Esophagus muscularis mucosa (tissue), 4 donors: ENCODE data around the gene ARHGEF2. TPM values are rescaled to one million over a fixed set of nuclear protein-coding genes. Genes with fewer than 3 reads are reported as not detected.

ENCODE experiments used
- DNase-seq: peaks from one replicate; pipeline ENCODE4 v3.0.0-alpha.2; 2017; ENCODE audit errors: extremely low spot score
- H3K27ac ChIP-seq, 4 donors: fragments of 200-600 bp; sonication (generic); replicated peaks in 1 of 4; 1 replicate in 3 of 4; 2 replicates in 1 of 4; pipeline ENCODE4 v1.5.1; 2016 to 2019; ENCODE audit warnings: mild to moderate bottlenecking in 1 of 4
- H3K27me3 ChIP-seq, 4 donors: fragments of 200-600 bp; sonication (generic); one replicate each; pipeline versions ENCODE4 v1.5.1 to v1.6.0; 2016 to 2019
- H3K36me3 ChIP-seq, 4 donors: fragments of 200-600 bp; sonication (generic); one replicate each; pipeline ENCODE4 v1.5.1; 2016 to 2019
- H3K4me1 ChIP-seq, 4 donors: fragments of 200-600 bp; sonication (generic); one replicate each; pipeline ENCODE4 v1.5.1; 2016 to 2019
- H3K4me3 ChIP-seq, 4 donors: fragments of 200-600 bp; sonication (generic); 1 replicate in 2 of 4; 2 replicates in 2 of 4; pipeline ENCODE4 v1.5.1; 2016 to 2019; ENCODE audit warnings: mild to moderate bottlenecking in 4 of 4, moderate library complexity in 1 of 4
- H3K9me3 ChIP-seq, 4 donors: fragments of 200-600 bp; sonication (generic); 1 replicate in 3 of 4; 2 replicates in 1 of 4; pipeline ENCODE4 v1.5.1; 2016 to 2019
- EP300 ChIP-seq: sonication (generic); formaldehyde crosslinking; IDR thresholded peaks from one replicate; pipeline ENCODE4 v1.6.1; 2017; ENCODE audit warnings: antibody characterized with exemption
- POLR2A ChIP-seq: fragments of 450-650 bp; IDR thresholded peaks from one replicate; pipeline ENCODE4 v1.6.1; 2017; ENCODE audit warnings: antibody characterized with exemption, moderate library complexity, mild to moderate bottlenecking, low read depth
- POLR2AphosphoS5 ChIP-seq, 2 donors: sonication (generic); formaldehyde crosslinking; IDR thresholded peaks; one replicate each; pipeline ENCODE4 v1.6.1; 2017; ENCODE audit warnings: antibody characterized with exemption in 2 of 2
- whole genome bisulfite sequencing: methylation state at CpG from one replicate; pipeline ENCODE4 v1.1.5; 2018; 5-methylcytosine and 5-hydroxymethylcytosine counted together
- intact Hi-C: fragments of 100-400 bp; cut with DNase I; formaldehyde crosslinking; loops from one replicate; pipeline ENCODE4 v1.15.1; 2023
- total RNA-seq, 4 donors: library from RNA; depleted of rRNA; stranded (reverse); fragments of >200 nt; gene quantifications; one replicate each; pipeline versions ENCODE4 v1.1.0 to v1.2.1, GENCODE V29; 2016
- TF ChIP-seq, protein P1 (sequence below), 3 experiments: fragments of 200-600 bp in 2 of 3; fragments of 450-650 bp in 1 of 3; sonication (generic) in 2 of 3; IDR thresholded peaks; one replicate each; pipeline ENCODE4 v1.5.1; 2017 to 2019; ENCODE audit warnings: antibody characterized with exemption in 3 of 3, mild to moderate bottlenecking in 2 of 3, moderate library complexity in 1 of 3

ARHGEF2 gene
- total RNA-seq, 4 donors from 2014 or later = 54.0 to 130 (median 91.8) TPM

DNA sequence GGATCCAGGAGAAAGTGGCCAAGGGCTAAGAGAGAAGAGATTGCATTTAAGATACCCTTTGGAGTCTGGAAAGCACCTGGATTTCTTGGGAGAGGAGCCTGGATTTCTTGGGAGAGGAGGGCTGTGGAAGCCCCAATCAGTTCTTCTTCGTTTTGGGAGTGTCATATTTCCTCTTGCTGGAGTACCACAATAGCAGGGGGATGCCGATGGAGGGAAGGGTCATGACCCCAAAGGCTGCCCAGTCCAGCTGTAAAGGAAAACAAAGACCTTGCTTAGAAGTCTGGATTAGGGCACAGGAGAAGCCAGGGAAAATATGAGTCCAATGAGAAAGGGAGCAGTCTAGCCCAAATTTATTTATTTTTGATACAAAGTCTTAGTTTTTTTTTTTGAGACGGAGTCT is 31.1 kb upstream of the ARHGEF2 start:
- TF ChIP-seq, protein P1, sequence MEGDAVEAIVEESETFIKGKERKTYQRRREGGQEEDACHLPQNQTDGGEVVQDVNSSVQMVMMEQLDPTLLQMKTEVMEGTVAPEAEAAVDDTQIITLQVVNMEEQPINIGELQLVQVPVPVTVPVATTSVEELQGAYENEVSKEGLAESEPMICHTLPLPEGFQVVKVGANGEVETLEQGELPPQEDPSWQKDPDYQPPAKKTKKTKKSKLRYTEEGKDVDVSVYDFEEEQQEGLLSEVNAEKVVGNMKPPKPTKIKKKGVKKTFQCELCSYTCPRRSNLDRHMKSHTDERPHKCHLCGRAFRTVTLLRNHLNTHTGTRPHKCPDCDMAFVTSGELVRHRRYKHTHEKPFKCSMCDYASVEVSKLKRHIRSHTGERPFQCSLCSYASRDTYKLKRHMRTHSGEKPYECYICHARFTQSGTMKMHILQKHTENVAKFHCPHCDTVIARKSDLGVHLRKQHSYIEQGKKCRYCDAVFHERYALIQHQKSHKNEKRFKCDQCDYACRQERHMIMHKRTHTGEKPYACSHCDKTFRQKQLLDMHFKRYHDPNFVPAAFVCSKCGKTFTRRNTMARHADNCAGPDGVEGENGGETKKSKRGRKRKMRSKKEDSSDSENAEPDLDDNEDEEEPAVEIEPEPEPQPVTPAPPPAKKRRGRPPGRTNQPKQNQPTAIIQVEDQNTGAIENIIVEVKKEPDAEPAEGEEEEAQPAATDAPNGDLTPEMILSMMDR (IDR thresholded peaks at IDR 0.05) = no peak
- TF ChIP-seq POLR2A = no peak
- TF ChIP-seq POLR2AphosphoS5 (IDR thresholded peaks at IDR 0.05) = no peak
- no peaks in the 10 kb centered on the region for H3K27me3 ChIP-seq
- no peaks in the 10 kb centered on the region for H3K9me3 ChIP-seq
- H3K4me1 ChIP-seq = no peaks in the 10 kb centered on the region
- intact Hi-C loops = no loop called here
- H3K27ac ChIP-seq = no peak overlapping the region
- H3K4me3 ChIP-seq = no peak overlapping the region
- H3K36me3 ChIP-seq = peaks cover 37 to 71% (median 66%) of the 10 kb centered on the region in 4 donors
- DNase-seq = no peak
- 59% methylated on average over 3 of the region's 3 CpGs for whole genome bisulfite sequencing

DNA sequence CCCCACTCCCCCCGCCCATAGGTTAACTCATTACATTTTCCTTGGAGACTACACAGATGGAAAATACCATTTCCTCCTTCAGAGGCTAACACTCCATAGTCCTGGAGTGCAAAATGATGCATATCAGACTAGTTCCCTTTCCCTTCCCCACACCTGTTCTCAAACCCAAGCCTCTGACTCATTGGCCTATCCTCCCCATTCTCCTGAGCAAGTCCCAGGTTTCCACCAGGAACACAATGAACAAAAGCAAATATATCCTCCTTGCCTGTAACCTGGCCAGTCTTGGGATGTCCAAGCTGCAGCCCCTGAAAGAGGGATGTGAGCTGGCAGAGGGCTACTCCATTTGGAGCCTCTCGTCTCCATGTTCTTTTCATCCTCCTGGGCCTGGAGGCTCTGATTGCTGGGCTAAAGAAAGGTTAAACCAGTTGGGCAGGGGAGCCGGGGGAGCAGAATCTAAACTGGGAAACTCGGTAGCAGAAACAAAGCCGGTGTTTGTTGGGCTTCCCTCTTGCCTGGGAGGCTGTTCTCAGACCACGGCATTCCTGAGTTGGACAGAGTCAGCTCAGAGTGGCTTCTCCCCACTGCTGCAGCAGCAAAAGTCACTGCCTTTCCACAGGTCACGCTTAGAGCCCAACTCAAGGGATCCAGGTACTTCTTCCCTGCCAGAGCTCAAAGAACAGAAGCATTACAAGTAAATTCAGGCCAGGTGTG is 28.5 kb upstream of the ARHGEF2 start:
- peaks cover 24 to 45% (median 41%) of the 10 kb centered on the region in 4 donors for H3K36me3 ChIP-seq
- no peak for DNase-seq

DNA sequence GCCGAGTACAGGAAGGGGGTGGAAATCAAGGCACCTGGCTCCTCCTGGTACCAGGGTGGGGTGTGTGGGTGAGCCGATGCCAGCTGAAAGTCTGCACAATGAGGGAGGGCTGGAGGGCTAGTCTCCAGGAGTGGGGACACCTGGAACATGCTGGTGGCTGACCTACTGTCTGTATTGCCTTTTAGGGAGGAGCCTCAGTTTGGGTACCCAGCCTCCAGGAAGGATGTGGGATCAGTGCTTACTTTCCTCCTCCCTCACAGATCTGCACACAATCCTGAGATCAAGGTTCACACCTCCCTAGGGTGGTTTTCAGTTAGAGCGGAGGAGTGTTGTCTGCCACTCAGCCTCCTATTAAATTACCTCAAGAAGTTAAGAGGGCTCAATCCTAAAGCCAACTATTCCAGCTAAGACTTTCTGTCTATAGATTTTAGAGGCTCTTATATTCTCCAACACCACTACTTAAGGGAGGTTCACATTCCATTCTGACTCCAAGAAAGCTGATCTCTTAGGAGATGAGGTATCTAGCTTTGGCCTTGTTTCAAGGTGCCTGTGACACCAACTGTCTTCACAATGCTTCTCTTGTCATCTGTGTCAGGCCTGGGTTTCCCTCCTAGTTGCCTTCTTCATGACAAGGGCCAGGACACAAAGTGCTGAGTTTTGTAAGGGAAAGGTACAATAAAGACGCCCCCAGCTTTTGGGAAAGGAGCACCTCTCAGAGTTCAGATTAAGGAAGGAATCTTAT is 26.7 kb upstream of the ARHGEF2 start:
- no peak for DNase-seq
- Histone ChIP-seq H3K9me3 (no peaks in the 10 kb centered on the region), H3K27ac (no peak overlapping the region), H3K36me3 (peaks cover 10 to 27% (median 23%) of the 10 kb centered on the region in 4 donors), H3K27me3 (no peaks in the 10 kb centered on the region), H3K4me1 (peaks cover 0 to 10% (median 4%) of the 10 kb centered on the region in 4 donors), H3K4me3 (no peak overlapping the region)
- intact Hi-C loops = no loop called here
- TF ChIP-seq, protein P1 (IDR thresholded peaks at IDR 0.05) = no peak
- TF ChIP-seq POLR2AphosphoS5 (IDR thresholded peaks at IDR 0.05) (no peak), POLR2A (no peak), EP300 (no peak)
- WGBS = 84% methylated on average over 4 of the region's 4 CpGs

More for the DNA sequence above, 28.5 kb upstream of the ARHGEF2 start:
- Histone ChIP-seq H3K27ac (no peak overlapping the region), H3K4me3 (no peak overlapping the region), H3K9me3 (no peaks in the 10 kb centered on the region), H3K27me3 (no peaks in the 10 kb centered on the region), H3K4me1 (no peaks in the 10 kb centered on the region)
- intact Hi-C loops = no loop called here
- 66% methylated on average over 7 of the region's 7 CpGs for WGBS
- TF ChIP-seq POLR2AphosphoS5 (IDR thresholded peaks at IDR 0.05) = no peak
- TF ChIP-seq, protein P1 (IDR thresholded peaks at IDR 0.05) = no peak
- TF ChIP-seq POLR2A = no peak
- no peak for TF ChIP-seq EP300

DNA sequence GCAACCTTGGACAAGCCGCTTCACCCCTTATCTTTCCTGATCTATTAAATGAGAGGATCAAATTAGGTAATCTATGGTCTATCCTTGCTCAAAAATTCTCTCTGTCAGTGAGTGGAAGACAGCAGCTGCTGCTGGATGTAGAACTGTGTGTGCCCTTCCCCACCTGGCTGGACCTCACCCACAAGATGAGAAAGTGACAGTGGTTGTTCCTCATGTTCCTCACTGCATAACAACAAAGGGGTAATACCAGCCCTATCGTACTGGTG is 25.5 kb upstream of the ARHGEF2 start:
- H3K4me3 ChIP-seq = no peak overlapping the region
- no peaks in the 10 kb centered on the region for H3K9me3 ChIP-seq
- no peaks in the 10 kb centered on the region for H3K27me3 ChIP-seq
- H3K27ac ChIP-seq = no peak overlapping the region
- 87% methylated on average over 2 of the region's 2 CpGs for WGBS
- H3K4me1 ChIP-seq = peaks cover 0 to 10% (median 4%) of the 10 kb centered on the region in 4 donors
- no peak for DNase-seq
- TF ChIP-seq POLR2A = no peak
- TF ChIP-seq, protein P1 (IDR thresholded peaks at IDR 0.05) = no peak
- no peak for TF ChIP-seq EP300
- TF ChIP-seq POLR2AphosphoS5 (IDR thresholded peaks at IDR 0.05) = no peak
- intact Hi-C loops = no loop called here
- H3K36me3 ChIP-seq = peaks cover 3 to 16% (median 11%) of the 10 kb centered on the region in 4 donors
